Astrocyte (in vitro differentiated cells and primary cell): Measurements from ENCODE around the gene BLACAT1. TPM values are rescaled to one million over a fixed set of nuclear protein-coding genes. Genes with fewer than 3 reads are reported as not detected.

Experiments used
- DNase-seq: peaks from one replicate; pipeline ENCODE4 v3.0.0-alpha.2; 2010; ENCODE audit warnings: low read depth
- FAIRE-seq: peaks from 2 replicates; lab custom pipeline; 2011; peaks lifted over from hg19 to GRCh38; lab: Jason Lieb, UNC
- H2AFZ ChIP-seq: 2 replicates; pipeline ENCODE4 v1.6.0; 2012; ENCODE audit warnings: low read depth, low read length, inconsistent platforms
- H3K27ac ChIP-seq: 2 replicates; pipeline ENCODE4 v1.5.1; 2011; ENCODE audit warnings: low read depth, low read length, inconsistent platforms
- H3K27me3 ChIP-seq: 2 replicates; pipeline ENCODE4 v1.6.0; 2011; ENCODE audit warnings: low read length, inconsistent platforms; ENCODE audit not compliant: insufficient read depth
- H3K36me3 ChIP-seq: 2 replicates; pipeline ENCODE4 v1.5.1; 2011; ENCODE audit warnings: low read length, inconsistent platforms; ENCODE audit not compliant: insufficient read depth
- H3K4me1 ChIP-seq: 2 replicates; pipeline ENCODE4 v1.5.1; 2011; ENCODE audit warnings: low read length, inconsistent platforms; ENCODE audit not compliant: insufficient read depth
- H3K4me2 ChIP-seq: 2 replicates; pipeline ENCODE4 v1.6.0; 2012; ENCODE audit warnings: low read length, inconsistent platforms
- H3K4me3 ChIP-seq: 2 replicates; pipeline ENCODE4 v1.5.1; 2011; ENCODE audit warnings: low read depth, mild to moderate bottlenecking, low read length, inconsistent platforms; ENCODE audit not compliant: insufficient read depth
- H3K79me2 ChIP-seq: 2 replicates; pipeline ENCODE4 v1.6.0; 2012; ENCODE audit warnings: mild to moderate bottlenecking, low read length, inconsistent platforms; ENCODE audit not compliant: insufficient read depth
- H3K9ac ChIP-seq: 2 replicates; pipeline ENCODE4 v1.6.0; 2012; ENCODE audit warnings: mild to moderate bottlenecking, low read length, inconsistent platforms
- H3K9me3 ChIP-seq: 2 replicates; pipeline ENCODE4 v1.5.1; 2012; ENCODE audit warnings: low read depth, mild to moderate bottlenecking, low read length, inconsistent platforms; ENCODE audit not compliant: insufficient read depth
- H4K20me1 ChIP-seq: 2 replicates; pipeline ENCODE4 v1.6.0; 2012; ENCODE audit warnings: low read length, inconsistent platforms; ENCODE audit not compliant: insufficient read depth
- H3K27ac Mint-ChIP-seq: one replicate; pipeline ENCODE4 v1.8.0; 2021; ENCODE audit warnings: mild to moderate bottlenecking, mixed read lengths; ENCODE audit not compliant: unreplicated experiment
- H3K27me3 Mint-ChIP-seq: one replicate; pipeline ENCODE4 v1.8.0; 2021; ENCODE audit warnings: low read depth, mixed read lengths; ENCODE audit not compliant: unreplicated experiment
- H3K36me3 Mint-ChIP-seq: one replicate; pipeline ENCODE4 v1.8.0; 2021; ENCODE audit warnings: low read depth, mixed read lengths; ENCODE audit not compliant: unreplicated experiment
- H3K4me1 Mint-ChIP-seq: one replicate; pipeline ENCODE4 v1.8.0; 2021; ENCODE audit warnings: low read depth, mixed read lengths; ENCODE audit not compliant: unreplicated experiment
- H3K4me3 Mint-ChIP-seq: one replicate; pipeline ENCODE4 v1.8.0; 2021; ENCODE audit warnings: mild to moderate bottlenecking, moderate library complexity, mixed read lengths; ENCODE audit not compliant: unreplicated experiment
- H3K9me3 Mint-ChIP-seq: one replicate; pipeline ENCODE4 v1.8.0; 2021; ENCODE audit warnings: mild to moderate bottlenecking, mixed read lengths; ENCODE audit not compliant: unreplicated experiment
- CTCF ChIP-seq: IDR thresholded peaks from 2 replicates; pipeline ENCODE4 v1.5.1; 2011; ENCODE audit warnings: low read depth, mild to moderate bottlenecking, inconsistent platforms, low read length, moderate library complexity; ENCODE audit not compliant: insufficient read depth
- EZH2 ChIP-seq: IDR thresholded peaks from 2 replicates; pipeline ENCODE4 v1.6.1; 2012; ENCODE audit warnings: mild to moderate bottlenecking, low read length, inconsistent platforms; ENCODE audit not compliant: insufficient read depth
- total RNA-seq: library from RNA; stranded (reverse); gene quantifications from 2 replicates; pipeline ENCODE4 v1.2.1, GENCODE V29; 2021

Gene BLACAT1
- total RNA-seq, 1 donor from 2014 or later = 2.2 TPM

- Mint-ChIP-seq H3K27ac (peak overlapping the region; percentile 86), H3K9me3 (no peaks in the 10 kb centered on the region), H3K4me1 (peaks cover 57% of the 10 kb centered on the region), H3K4me3 (peak overlapping the region; percentile 93), H3K27me3 (peaks cover 8% of the 10 kb centered on the region), H3K36me3 (peaks cover 1% of the 10 kb centered on the region)
- Histone ChIP-seq H3K4me1 (peaks cover 37% of the 10 kb centered on the region), H3K79me2 (peaks cover 19% of the 10 kb centered on the region), H3K27me3 (peaks cover 9% of the 10 kb centered on the region), H3K9ac (no peak overlapping the region), H2AFZ (no peak overlapping the region), H3K4me2 (peak overlapping the region; percentile 84), H3K4me3 (no peak overlapping the region), H3K9me3 (no peaks in the 10 kb centered on the region), H4K20me1 (no peaks in the 10 kb centered on the region), H3K36me3 (no peaks in the 10 kb centered on the region), H3K27ac (no peak overlapping the region)
- FAIRE-seq = no peak
- TF ChIP-seq CTCF (no peak), EZH2 (no peak)
- peak; percentile 10 for DNase-seq
Observed at GRCh38 chr1:205447457-205448341, 8.1 kb downstream of the BLACAT1 start.

DNA sequence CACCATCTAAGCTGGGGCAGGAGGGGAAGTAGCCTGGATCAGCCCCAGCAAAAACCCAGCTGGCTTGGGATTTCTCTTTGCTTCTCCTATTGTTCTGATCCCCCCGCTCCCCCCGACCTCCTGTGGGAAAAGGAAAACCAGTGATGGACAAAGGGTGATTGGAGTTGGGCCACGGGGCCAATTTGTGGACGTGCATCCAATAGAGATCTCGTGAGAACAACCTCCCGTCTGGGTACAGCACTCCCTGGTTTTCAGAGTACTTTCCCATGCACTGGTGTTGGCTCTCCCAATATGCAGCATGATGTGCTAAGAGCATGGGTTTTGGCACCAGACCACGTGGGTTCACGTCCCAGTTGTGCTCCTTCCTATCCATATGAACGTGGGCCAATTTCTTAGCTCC, 9.0 kb downstream of the BLACAT1 start:
- no peak for DNase-seq
- Histone ChIP-seq H3K4me3 (no peak overlapping the region), H3K9ac (no peak overlapping the region), H4K20me1 (peaks cover 6% of the 10 kb centered on the region), H3K4me1 (peaks cover 37% of the 10 kb centered on the region), H3K9me3 (no peaks in the 10 kb centered on the region), H3K36me3 (no peaks in the 10 kb centered on the region), H3K79me2 (peaks cover 19% of the 10 kb centered on the region), H3K27ac (no peak overlapping the region), H3K27me3 (peaks cover under 1% of the 10 kb centered on the region), H3K4me2 (peak overlapping the region; percentile 84), H2AFZ (no peak overlapping the region)
- no peak for FAIRE-seq
- peak overlapping the region; percentile 93 for H3K4me3 Mint-ChIP-seq
- no peaks in the 10 kb centered on the region for H3K9me3 Mint-ChIP-seq
- peak overlapping the region; percentile 86 for H3K27ac Mint-ChIP-seq
- H3K27me3 Mint-ChIP-seq = peaks cover 6% of the 10 kb centered on the region
- TF ChIP-seq EZH2 (no peak), CTCF (no peak)
- H3K36me3 Mint-ChIP-seq = peaks cover 1% of the 10 kb centered on the region
- H3K4me1 Mint-ChIP-seq = peaks cover 62% of the 10 kb centered on the region

- no peak overlapping the region for H3K9ac ChIP-seq
- no peak overlapping the region for H3K27ac ChIP-seq
- no peak for DNase-seq
- Mint-ChIP-seq H3K27ac (no peak overlapping the region), H3K36me3 (peaks cover 1% of the 10 kb centered on the region), H3K4me3 (no peak overlapping the region), H3K9me3 (no peaks in the 10 kb centered on the region), H3K27me3 (no peaks in the 10 kb centered on the region), H3K4me1 (peaks cover 63% of the 10 kb centered on the region)
- peaks cover 19% of the 10 kb centered on the region for H3K79me2 ChIP-seq
- no peak for FAIRE-seq
- H3K36me3 ChIP-seq = no peaks in the 10 kb centered on the region
- peaks cover 6% of the 10 kb centered on the region for H4K20me1 ChIP-seq
- no peaks in the 10 kb centered on the region for H3K27me3 ChIP-seq
- no peak overlapping the region for H3K4me3 ChIP-seq
- peak overlapping the region; percentile 67 for H3K4me2 ChIP-seq
- no peaks in the 10 kb centered on the region for H3K9me3 ChIP-seq
- H2AFZ ChIP-seq = no peak overlapping the region
- no peak for TF ChIP-seq EZH2
- no peak for TF ChIP-seq CTCF
- peaks cover 47% of the 10 kb centered on the region for H3K4me1 ChIP-seq
Observed at GRCh38 chr1:205445646-205445935, 10.3 kb downstream of the BLACAT1 start.
